Smooth muscle cell (in vitro differentiated cells): ENCODE results near the gene C10orf90. TPM values are rescaled to one million over a fixed set of nuclear protein-coding genes. Genes with fewer than 3 reads are reported as not detected.
A peak's percentile ranks its signal among the peaks of the same experiment; 100 is the strongest.

Source experiments
- DNase-seq: peaks from one replicate; lab custom pipeline; 2025; ENCODE audit not compliant: unreplicated experiment; lab: John Stamatoyannopoulos, UW
- H2AFZ ChIP-seq: fragments of 200-600 bp; sonication (generic); 2 replicates; pipeline ENCODE4 v1.6.0; 2016; ENCODE audit warnings: antibody characterized with exemption, low read depth, mild to moderate bottlenecking
- H3F3A ChIP-seq: fragments of 200-600 bp; sonication (generic); 2 replicates; pipeline ENCODE4 v1.6.0; 2017; ENCODE audit warnings: antibody characterized with exemption, low read depth
- H3K27ac ChIP-seq: fragments of 200-600 bp; sonication (generic); 2 replicates; pipeline ENCODE4 v1.5.1; 2016; ENCODE audit warnings: low read depth, mild to moderate bottlenecking
- H3K27me3 ChIP-seq: fragments of 200-600 bp; sonication (generic); 2 replicates; pipeline ENCODE4 v1.6.1; 2016; ENCODE audit warnings: low read depth, mild to moderate bottlenecking
- H3K36me3 ChIP-seq: fragments of 200-600 bp; sonication (generic); 2 replicates; pipeline ENCODE4 v1.5.1; 2016; ENCODE audit warnings: low read depth
- H3K4me1 ChIP-seq: fragments of 200-600 bp; sonication (generic); 2 replicates; pipeline ENCODE4 v1.5.1; 2016; ENCODE audit warnings: low read depth
- H3K4me2 ChIP-seq: fragments of 200-600 bp; sonication (generic); 2 replicates; pipeline ENCODE4 v1.6.0; 2016; ENCODE audit warnings: mild to moderate bottlenecking
- H3K4me3 ChIP-seq: fragments of 200-600 bp; sonication (generic); 2 replicates; pipeline ENCODE4 v1.5.1; 2016; ENCODE audit warnings: mild to moderate bottlenecking
- H3K79me2 ChIP-seq: fragments of 200-600 bp; sonication (generic); 2 replicates; pipeline ENCODE4 v1.6.0; 2016; ENCODE audit warnings: low read depth, mild to moderate bottlenecking
- H3K9ac ChIP-seq: fragments of 200-600 bp; sonication (generic); 2 replicates; pipeline ENCODE4 v1.6.0; 2016; ENCODE audit warnings: low read depth
- H3K9me3 ChIP-seq: fragments of 200-600 bp; sonication (generic); replicated peaks from 2 replicates; pipeline ENCODE4 v1.5.1; 2016; ENCODE audit warnings: low read depth
- H4K20me1 ChIP-seq: fragments of 200-600 bp; sonication (generic); 2 replicates; pipeline ENCODE4 v1.6.0; 2016; ENCODE audit warnings: low read depth
- CTCF ChIP-seq: fragments of 200-600 bp; sonication (generic); IDR thresholded peaks from 2 replicates; pipeline ENCODE4 v1.5.1; 2017; ENCODE audit warnings: borderline replicate concordance, mild to moderate bottlenecking, antibody characterized with exemption; ENCODE audit not compliant: insufficient read depth, poor library complexity, severe bottlenecking
- WGBS: methylation state at CpG from one replicate; pipeline ENCODE4 v1.1.7; 2016; ENCODE audit warnings: low lambda C conversion rate; 5-methylcytosine and 5-hydroxymethylcytosine counted together
- polyA plus RNA-seq: library from polyadenylated mRNA; unstranded; fragments of >200 nt; fragmentation: Nextera tagmentation; extraction: Ambion mirVana; gene quantifications from 2 replicates; pipeline ENCODE4 v1.2.1, GENCODE V29; 2016
- total RNA-seq: library from RNA; depleted of rRNA; stranded (reverse); fragments of >200 nt; gene quantifications from 2 replicates; pipeline ENCODE4 v1.2.3, GENCODE V29; 2014

C10orf90 gene
- total and polyA plus RNA-seq, 2 experiments from 2014 or later: 0.10 to 1.8 TPM

DNA sequence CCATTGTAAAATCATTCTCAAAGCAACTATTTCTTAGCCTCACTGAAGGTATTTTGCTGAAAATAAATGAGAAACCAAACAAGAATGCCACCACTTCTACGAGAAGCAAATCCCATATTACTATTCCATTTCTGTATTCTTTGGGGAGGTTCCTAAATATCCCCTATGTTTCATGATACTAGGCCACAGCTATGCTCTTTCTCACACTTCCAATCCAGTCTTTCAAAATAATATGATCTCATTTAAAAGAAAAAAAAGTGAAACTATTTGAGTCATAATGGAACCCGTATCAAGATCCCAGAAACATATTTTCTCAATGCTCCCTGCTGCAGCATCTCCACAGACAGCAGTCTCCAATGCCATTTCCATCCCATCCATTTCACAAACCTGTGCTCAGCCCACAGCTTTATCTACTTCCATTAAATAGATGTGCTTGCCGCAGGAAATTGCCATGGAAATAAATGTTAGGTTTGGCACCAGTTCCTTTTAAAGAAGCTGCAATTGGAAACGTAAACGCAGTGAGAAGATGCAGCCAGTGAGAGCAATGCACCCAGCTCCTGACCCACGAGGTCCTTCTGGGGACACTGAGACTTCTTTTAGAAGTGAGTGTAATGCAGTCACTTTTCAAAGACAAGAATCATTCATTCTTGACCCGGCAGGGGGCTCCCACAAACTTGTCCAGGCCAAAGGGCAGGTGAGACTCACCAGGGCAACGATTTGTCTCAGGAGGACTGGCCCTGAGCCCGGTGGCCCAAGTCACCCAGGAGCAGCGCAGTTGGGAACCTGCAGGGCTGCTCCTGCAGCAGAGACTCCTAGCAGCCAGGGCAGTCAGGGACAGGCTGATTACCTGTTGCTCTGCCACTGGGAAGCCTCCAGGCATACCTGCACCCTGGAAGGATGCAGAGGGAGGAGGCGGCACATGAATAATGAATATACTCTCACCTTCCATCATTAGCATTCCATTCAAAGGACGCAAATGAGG lies 99.6 kb downstream of the C10orf90 start:
- H3F3A ChIP-seq: no peaks in the 10 kb centered on the region
- peak overlapping the region; percentile 22 for H3K4me3 ChIP-seq
- peak overlapping the region; percentile 58 for H3K9ac ChIP-seq
- no peaks in the 10 kb centered on the region for H3K27me3 ChIP-seq
- no peaks in the 10 kb centered on the region for H3K79me2 ChIP-seq
- H4K20me1 ChIP-seq: no peaks in the 10 kb centered on the region
- H3K4me2 ChIP-seq: peak overlapping the region; percentile 82
- no peak for TF ChIP-seq CTCF
- WGBS: 70% methylated on average over 12 of the region's 12 CpGs
- no peak overlapping the region for H2AFZ ChIP-seq
- H3K27ac ChIP-seq: peak overlapping the region; percentile 58
- H3K9me3 ChIP-seq: no peaks in the 10 kb centered on the region
- H3K36me3 ChIP-seq: no peaks in the 10 kb centered on the region
- H3K4me1 ChIP-seq: peaks cover 14% of the 10 kb centered on the region
- no peak for DNase-seq

- 75% methylated on average over 4 of the region's 4 CpGs for WGBS
- Histone ChIP-seq H3K9me3 (no peaks in the 10 kb centered on the region), H3K4me2 (peak overlapping the region; percentile 82), H3K9ac (peak overlapping the region; percentile 58), H3K27ac (peak overlapping the region; percentile 58), H3K27me3 (no peaks in the 10 kb centered on the region), H2AFZ (peak overlapping the region; percentile 56), H4K20me1 (no peaks in the 10 kb centered on the region), H3K79me2 (no peaks in the 10 kb centered on the region), H3K4me3 (peak overlapping the region; percentile 22), H3F3A (no peaks in the 10 kb centered on the region), H3K36me3 (no peaks in the 10 kb centered on the region), H3K4me1 (peaks cover 14% of the 10 kb centered on the region)
- DNase-seq: no peak
- no peak for TF ChIP-seq CTCF
Observed at GRCh38 chr10:126570245-126570570, 100.3 kb downstream of the C10orf90 start.

DNA sequence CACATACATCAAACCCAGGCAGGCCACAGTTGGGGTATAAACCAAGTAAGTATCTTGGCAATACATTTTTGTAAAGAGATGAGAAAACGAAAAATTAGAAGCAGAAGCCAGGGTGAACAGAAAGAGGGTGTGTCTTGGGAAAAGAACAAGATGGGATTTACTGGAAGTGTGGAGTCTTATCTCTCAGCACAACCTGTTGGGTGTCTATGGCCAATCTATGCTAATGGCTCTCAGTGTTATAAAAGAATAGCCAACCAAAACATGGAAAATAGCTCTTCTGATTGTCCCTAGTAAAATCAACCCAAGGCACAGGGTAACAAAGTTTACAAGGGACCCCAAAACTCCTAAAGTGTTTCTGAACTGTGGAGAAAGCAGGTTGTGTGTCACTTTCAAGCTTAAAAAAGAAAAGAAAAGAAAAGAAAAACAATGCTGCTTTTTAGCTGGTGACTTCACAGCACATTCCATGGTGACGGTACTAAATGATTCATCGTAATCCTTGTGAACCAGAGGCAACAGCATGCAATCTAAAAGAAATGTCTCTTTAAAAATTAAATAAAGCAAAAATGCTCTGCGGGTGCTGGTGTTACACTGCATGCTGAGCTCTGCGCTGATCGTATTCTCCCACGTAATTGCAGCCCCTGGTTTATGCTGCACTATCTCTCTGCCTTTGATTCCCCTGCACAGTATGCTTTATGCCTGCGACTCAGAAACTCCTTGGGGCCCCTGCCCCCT lies 100.8 kb downstream of the C10orf90 start:
- peak overlapping the region; percentile 58 for H3K9ac ChIP-seq
- H3F3A ChIP-seq: no peaks in the 10 kb centered on the region
- H3K36me3 ChIP-seq: no peaks in the 10 kb centered on the region
- H3K4me3 ChIP-seq: peak overlapping the region; percentile 22
- H3K79me2 ChIP-seq: no peaks in the 10 kb centered on the region
- no peaks in the 10 kb centered on the region for H4K20me1 ChIP-seq
- H3K4me2 ChIP-seq: peak overlapping the region; percentile 82
- peak overlapping the region; percentile 56 for H2AFZ ChIP-seq
- H3K4me1 ChIP-seq: peaks cover 14% of the 10 kb centered on the region
- 15% methylated on average over 8 of the region's 8 CpGs for WGBS
- no peak for DNase-seq
- H3K27ac ChIP-seq: peak overlapping the region; percentile 58
- H3K27me3 ChIP-seq: no peaks in the 10 kb centered on the region
- no peak for TF ChIP-seq CTCF
- H3K9me3 ChIP-seq: no peaks in the 10 kb centered on the region
